ENCODE measurements around the gene SLC2A11.

DNA sequence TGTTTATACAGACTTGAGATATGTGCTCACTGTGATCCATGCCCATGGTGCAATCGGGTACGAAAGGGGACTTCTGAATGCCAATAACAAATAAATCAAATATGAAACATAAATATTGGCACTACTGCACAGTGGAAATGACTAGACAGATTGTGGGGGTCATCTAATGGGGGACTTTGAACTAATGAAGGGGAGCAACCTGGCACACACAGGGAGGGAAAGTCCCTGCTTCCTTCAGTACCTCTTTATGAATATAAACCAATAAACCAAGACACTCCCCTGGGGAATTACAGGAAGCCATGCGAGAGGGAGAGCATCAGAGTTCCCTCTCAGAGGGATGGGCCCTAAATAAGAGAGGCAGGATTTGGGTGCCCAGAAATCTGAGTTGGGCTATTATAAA is 57.6 kb downstream of the SLC2A11 start:
- TF ChIP-seq, protein P1, sequence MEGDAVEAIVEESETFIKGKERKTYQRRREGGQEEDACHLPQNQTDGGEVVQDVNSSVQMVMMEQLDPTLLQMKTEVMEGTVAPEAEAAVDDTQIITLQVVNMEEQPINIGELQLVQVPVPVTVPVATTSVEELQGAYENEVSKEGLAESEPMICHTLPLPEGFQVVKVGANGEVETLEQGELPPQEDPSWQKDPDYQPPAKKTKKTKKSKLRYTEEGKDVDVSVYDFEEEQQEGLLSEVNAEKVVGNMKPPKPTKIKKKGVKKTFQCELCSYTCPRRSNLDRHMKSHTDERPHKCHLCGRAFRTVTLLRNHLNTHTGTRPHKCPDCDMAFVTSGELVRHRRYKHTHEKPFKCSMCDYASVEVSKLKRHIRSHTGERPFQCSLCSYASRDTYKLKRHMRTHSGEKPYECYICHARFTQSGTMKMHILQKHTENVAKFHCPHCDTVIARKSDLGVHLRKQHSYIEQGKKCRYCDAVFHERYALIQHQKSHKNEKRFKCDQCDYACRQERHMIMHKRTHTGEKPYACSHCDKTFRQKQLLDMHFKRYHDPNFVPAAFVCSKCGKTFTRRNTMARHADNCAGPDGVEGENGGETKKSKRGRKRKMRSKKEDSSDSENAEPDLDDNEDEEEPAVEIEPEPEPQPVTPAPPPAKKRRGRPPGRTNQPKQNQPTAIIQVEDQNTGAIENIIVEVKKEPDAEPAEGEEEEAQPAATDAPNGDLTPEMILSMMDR (IDR thresholded peaks at IDR 0.05) = no peak
- no peak for TF ChIP-seq POLR2A (IDR thresholded peaks at IDR 0.05)
